Gastrocnemius medialis (tissue), 4 donors: ENCODE results near the gene ZNF837. TPM values are rescaled to one million over a fixed set of nuclear protein-coding genes. Genes with fewer than 3 reads are reported as not detected.
A peak's percentile ranks its signal among the peaks of the same experiment; 100 is the strongest.

Source experiments
- ATAC-seq, 2 donors: fragments of 150-250 bp; one replicate each; pipeline ENCODE4 v1.9.1; 2016
- DNase-seq, 2 donors: peaks; one replicate each; pipeline ENCODE4 v3.0.0-alpha.2; 2019
- H3K27ac ChIP-seq, 4 donors: fragments of 200-600 bp; sonication (generic); 1 replicate in 1 of 4; 2 replicates in 3 of 4; pipeline ENCODE4 v1.5.1; 2016 to 2018; ENCODE audit warnings: mild to moderate bottlenecking in 2 of 4, moderate library complexity in 1 of 4
- H3K27me3 ChIP-seq, 3 donors: fragments of 200-600 bp; sonication (generic) in 2 of 3; 1 replicate in 1 of 3; 2 replicates in 2 of 3; pipeline versions ENCODE4 v1.5.1 to v1.6.0; 2016 to 2019; ENCODE audit warnings: mild to moderate bottlenecking in 1 of 3, moderate library complexity in 1 of 3
- H3K36me3 ChIP-seq, 2 donors: fragments of 200-600 bp; sonication (generic) in 1 of 2; one replicate each; pipeline ENCODE4 v1.5.1; 2017 to 2018
- H3K4me1 ChIP-seq, 2 donors: fragments of 200-600 bp; sonication (generic) in 1 of 2; one replicate each; pipeline ENCODE4 v1.5.1; 2016 to 2017; ENCODE audit warnings: mild to moderate bottlenecking in 2 of 2
- H3K4me3 ChIP-seq, 4 donors: fragments of 200-600 bp; sonication (generic) in 3 of 4; 1 replicate in 1 of 4; 2 replicates in 3 of 4; pipeline ENCODE4 v1.5.1; 2016 to 2019; ENCODE audit warnings: mild to moderate bottlenecking in 2 of 4
- H3K9me3 ChIP-seq, 3 donors: fragments of 200-600 bp; sonication (generic) in 2 of 3; 1 replicate in 1 of 3; 2 replicates in 2 of 3; pipeline ENCODE4 v1.5.1; 2016 to 2019
- POLR2A ChIP-seq, 2 donors: fragments of 450-650 bp; IDR thresholded peaks; one replicate each; pipeline ENCODE4 v1.6.1; 2017; ENCODE audit warnings: antibody characterized with exemption in 2 of 2, mild to moderate bottlenecking in 2 of 2, moderate library complexity in 2 of 2
- in situ Hi-C, 4 donors: fragments of 200-750 bp; cut with MboI; loops; one replicate each; pipeline versions ENCODE4 v1.15.0 to v1.8.0; 2017; ENCODE audit warnings: low sequenced_read_pairs in 4 of 4
- intact Hi-C: fragments of 100-400 bp; cut with DNase I; formaldehyde crosslinking; loops from one replicate; pipeline ENCODE4 v1.15.1; 2023; ENCODE audit warnings: low total_unique reads
- total RNA-seq, 4 donors: library from RNA; depleted of rRNA; stranded (reverse); fragments of >200 nt; gene quantifications; one replicate each; pipeline versions ENCODE4 v1.1.0 to v1.2.3, GENCODE V29; 2016
- TF ChIP-seq, protein P1 (sequence below), 5 experiments: fragments of 450-650 bp in 3 of 5; fragments of 200-600 bp in 2 of 5; sonication (generic) in 2 of 5; IDR thresholded peaks in 4 of 5; conservative IDR thresholded peaks in 1 of 5; 1 replicate in 4 of 5; 2 replicates in 1 of 5; pipeline ENCODE4 v1.5.1; 2016 to 2019; ENCODE audit warnings: antibody characterized with exemption in 5 of 5, mild to moderate bottlenecking in 3 of 5, moderate library complexity in 3 of 5

ZNF837 gene
- under 1 TPM in 2 of 4 donors, not detected in 2; 0.11 to 0.36 TPM for total RNA-seq

DNA sequence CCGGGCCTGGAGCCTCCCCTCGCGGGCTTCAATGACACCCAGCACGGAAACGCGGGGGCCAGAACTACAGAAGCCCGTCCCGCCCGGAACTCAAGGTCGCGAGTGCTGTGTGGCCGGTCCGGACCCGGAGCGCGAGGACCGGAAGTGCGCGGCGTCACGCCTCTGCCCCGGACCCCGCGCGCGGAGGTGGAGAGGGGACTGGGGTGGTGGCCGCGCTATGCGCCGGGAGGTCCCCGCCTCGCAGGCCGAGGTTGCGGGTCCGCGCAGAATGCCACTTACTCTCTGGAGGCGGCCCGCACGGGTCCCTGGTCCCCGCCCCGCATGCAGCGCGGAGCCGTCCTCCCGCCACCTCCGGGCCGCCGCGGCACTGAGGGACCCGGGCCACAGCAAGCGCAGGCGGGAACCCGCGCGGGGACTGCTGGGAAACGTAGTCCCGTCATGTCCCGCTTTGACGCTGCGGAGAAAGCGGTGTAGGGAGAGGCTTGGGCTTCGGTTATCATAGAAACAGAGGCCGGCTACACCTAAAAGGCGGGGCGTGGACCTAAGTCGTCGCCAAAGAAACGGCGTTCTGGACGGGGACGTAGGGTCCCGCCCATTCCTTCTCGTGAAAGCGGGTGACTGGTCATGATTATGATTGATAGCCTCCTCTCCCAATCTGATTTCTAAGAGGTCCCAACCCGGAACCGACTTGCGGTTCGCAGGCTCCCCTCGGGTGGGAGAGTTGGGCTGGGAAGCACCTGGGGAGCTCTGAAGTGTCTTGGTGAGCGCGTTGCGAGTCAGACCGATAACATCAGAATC is at the start of gene ZNF837:
ZNF837 (minus strand) TSS at position 369 of the 798 bp plus-strand sequence. CDS start 11,698 bp downstream, outside the sequence.
- Histone ChIP-seq H3K36me3 (no peaks in the 10 kb centered on the region), H3K27ac (peak within 1 kb of the TSS; percentile 78 to 99 (median 94)), H3K4me3 (peak within 1 kb of the TSS; percentile 70 to 95 (median 81)), H3K27me3 (no peaks in the 10 kb centered on the region), H3K9me3 (no peaks in the 10 kb centered on the region), H3K4me1 (peaks cover 30 to 35% of the 10 kb centered on the region in 2 donors)
- ATAC-seq: peak; percentile 96 to 97
- in situ Hi-C loops (no loop called here), intact Hi-C loops (loop anchor here (1.0 to 5.0 kb wide), 6 partner anchors 19 to 199 kb away; partner anchors contain the start of genes ERVK3-1, ZBTB45, ZNF274 and ZNF497)
- TF ChIP-seq, protein P1, sequence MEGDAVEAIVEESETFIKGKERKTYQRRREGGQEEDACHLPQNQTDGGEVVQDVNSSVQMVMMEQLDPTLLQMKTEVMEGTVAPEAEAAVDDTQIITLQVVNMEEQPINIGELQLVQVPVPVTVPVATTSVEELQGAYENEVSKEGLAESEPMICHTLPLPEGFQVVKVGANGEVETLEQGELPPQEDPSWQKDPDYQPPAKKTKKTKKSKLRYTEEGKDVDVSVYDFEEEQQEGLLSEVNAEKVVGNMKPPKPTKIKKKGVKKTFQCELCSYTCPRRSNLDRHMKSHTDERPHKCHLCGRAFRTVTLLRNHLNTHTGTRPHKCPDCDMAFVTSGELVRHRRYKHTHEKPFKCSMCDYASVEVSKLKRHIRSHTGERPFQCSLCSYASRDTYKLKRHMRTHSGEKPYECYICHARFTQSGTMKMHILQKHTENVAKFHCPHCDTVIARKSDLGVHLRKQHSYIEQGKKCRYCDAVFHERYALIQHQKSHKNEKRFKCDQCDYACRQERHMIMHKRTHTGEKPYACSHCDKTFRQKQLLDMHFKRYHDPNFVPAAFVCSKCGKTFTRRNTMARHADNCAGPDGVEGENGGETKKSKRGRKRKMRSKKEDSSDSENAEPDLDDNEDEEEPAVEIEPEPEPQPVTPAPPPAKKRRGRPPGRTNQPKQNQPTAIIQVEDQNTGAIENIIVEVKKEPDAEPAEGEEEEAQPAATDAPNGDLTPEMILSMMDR (IDR thresholded peaks at IDR 0.05 in 4 of 5, conservative IDR thresholded peaks at IDR 0.05 in 1 of 5): peak in 1 of 5 experiments; percentile 19
- peak; percentile 82 to 84 for TF ChIP-seq POLR2A (IDR thresholded peaks at IDR 0.05)
- DNase-seq: peak; percentile 97 to 100

DNA sequence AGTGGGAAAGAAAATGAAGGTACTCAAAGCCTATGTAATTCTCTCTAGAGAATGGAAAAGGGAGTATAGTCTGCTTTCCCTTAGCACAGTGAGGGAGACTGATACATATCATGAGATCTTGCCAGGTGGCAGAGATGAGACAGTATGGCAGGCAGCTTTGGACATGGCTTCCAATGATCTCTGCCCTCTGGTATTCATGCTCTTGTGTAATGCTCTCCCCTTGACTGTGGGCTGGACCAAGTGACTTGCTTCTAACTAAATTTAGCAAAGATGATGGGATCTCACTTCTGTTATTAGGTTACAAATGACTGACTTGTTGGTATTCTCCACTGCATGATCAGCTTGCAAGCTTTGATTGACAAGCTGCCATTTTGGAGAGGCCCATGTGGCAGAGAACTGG is 48.9 kb upstream of the ZNF837 start:
- Histone ChIP-seq H3K27me3 (no peaks in the 10 kb centered on the region), H3K27ac (no peak overlapping the region), H3K36me3 (peaks cover 13 to 58% of the 10 kb centered on the region in 2 donors), H3K9me3 (peaks cover 10 to 67% (median 50%) of the 10 kb centered on the region in 3 donors), H3K4me1 (no peaks in the 10 kb centered on the region), H3K4me3 (no peak overlapping the region)
- TF ChIP-seq, protein P1 (IDR thresholded peaks at IDR 0.05 in 4 of 5, conservative IDR thresholded peaks at IDR 0.05 in 1 of 5): no peak
- TF ChIP-seq POLR2A (IDR thresholded peaks at IDR 0.05): no peak
- intact Hi-C loops (no loop called here), in situ Hi-C loops (no loop called here)
- DNase-seq (peak in 1 of 2 donors; percentile 25), ATAC-seq (peak; percentile 62 to 70)

DNA sequence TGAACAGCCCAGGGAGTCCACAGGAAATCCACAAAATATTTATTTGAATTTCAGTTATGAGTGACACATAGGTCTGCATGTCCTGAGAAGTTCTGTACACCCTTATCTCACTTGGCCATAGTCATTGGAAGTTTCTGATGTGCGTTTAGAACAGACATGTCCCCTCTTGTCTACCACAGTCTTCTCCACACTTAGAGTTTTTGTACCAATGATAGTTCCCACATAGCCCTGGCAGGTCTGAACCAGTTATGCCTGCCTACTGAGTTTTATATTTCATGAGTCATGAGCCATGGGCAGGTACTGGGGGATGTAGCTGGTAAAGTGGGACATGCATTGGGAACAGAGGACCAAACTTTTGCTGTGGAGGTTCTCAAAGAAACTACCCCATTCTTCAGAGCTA is 47.8 kb upstream of the ZNF837 start:
- H3K4me3 ChIP-seq: no peak overlapping the region
- in situ Hi-C loops: no loop called here
- no peaks in the 10 kb centered on the region for H3K27me3 ChIP-seq
- DNase-seq: no peak
- H3K36me3 ChIP-seq: peaks cover 6 to 47% of the 10 kb centered on the region in 2 donors
- ATAC-seq: no peak
- TF ChIP-seq, protein P1 (IDR thresholded peaks at IDR 0.05 in 4 of 5, conservative IDR thresholded peaks at IDR 0.05 in 1 of 5): no peak
- TF ChIP-seq POLR2A (IDR thresholded peaks at IDR 0.05): no peak
- no peaks in the 10 kb centered on the region for H3K4me1 ChIP-seq
- H3K9me3 ChIP-seq: peaks cover 4 to 56% (median 39%) of the 10 kb centered on the region in 3 donors
- H3K27ac ChIP-seq: no peak overlapping the region
- intact Hi-C loops: no loop called here

DNA sequence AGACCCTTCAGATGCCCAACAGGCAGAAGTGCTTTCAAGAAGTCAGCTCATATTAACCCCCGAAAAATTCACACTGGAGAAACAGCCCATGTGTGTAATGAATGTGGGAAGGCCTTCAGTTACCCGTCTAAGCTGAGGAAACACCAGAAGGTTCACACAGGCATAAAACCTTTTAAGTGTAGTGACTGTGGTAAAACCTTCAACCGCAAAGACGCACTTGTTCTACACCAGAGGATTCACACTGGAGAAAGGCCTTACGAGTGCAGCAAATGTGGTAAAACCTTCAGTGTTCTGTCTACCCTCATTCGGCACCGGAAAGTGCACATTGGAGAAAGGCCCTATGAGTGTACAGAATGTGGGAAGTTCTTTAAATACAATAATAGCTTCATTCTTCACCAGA is 36.2 kb upstream of the ZNF837 start:
- H3K4me1 ChIP-seq: no peaks in the 10 kb centered on the region
- no peaks in the 10 kb centered on the region for H3K27me3 ChIP-seq
- in situ Hi-C loops: no loop called here
- peaks cover 3 to 58% of the 10 kb centered on the region in 2 donors for H3K36me3 ChIP-seq
- TF ChIP-seq, protein P1 (IDR thresholded peaks at IDR 0.05 in 4 of 5, conservative IDR thresholded peaks at IDR 0.05 in 1 of 5): no peak
- TF ChIP-seq POLR2A (IDR thresholded peaks at IDR 0.05): no peak
- no peak overlapping the region for H3K27ac ChIP-seq
- no peaks in the 10 kb centered on the region for H3K9me3 ChIP-seq
- no peak for DNase-seq
- no peak for ATAC-seq
- H3K4me3 ChIP-seq: no peak overlapping the region
- intact Hi-C loops: no loop called here
